ENCODE results near the gene PPP2CA. TPM values are rescaled to one million over a fixed set of nuclear protein-coding genes. Genes with fewer than 3 reads are reported as not detected.
A peak's percentile ranks its signal among the peaks of the same experiment; 100 is the strongest.

Gene PPP2CA
- total RNA-seq, 2 experiments from 2014 or later = 188 to 195 TPM

- Histone ChIP-seq H3K27me3 (ENCODE audit: control insufficient read depth in 1 of 2, insufficient read depth in 2 of 2, low read length in 2 of 2) (no peaks in the 10 kb centered on the region), H3K4me1 (ENCODE audit: insufficient read depth, low read length) (peaks cover 13% of the 10 kb centered on the region), H3K4me3 (ENCODE audit: low read length) (no peak overlapping the region), H3K27ac (ENCODE audit: low read depth in 1 of 2, low read length in 2 of 2) (no peak overlapping the region), H3K36me3 (ENCODE audit: insufficient read depth, low read length) (peaks cover 78% of the 10 kb centered on the region), H3K9me3 (ENCODE audit: control insufficient read depth in 1 of 2, insufficient read depth in 1 of 2, low read length in 2 of 2) (peaks cover 0 to 7% of the 10 kb centered on the region in 2 experiments)
- POLR2A ChIA-PET = interaction anchor here (0.8 to 6.5 kb wide), 3 partner anchors 12 to 783 kb away, joined by 3 to 70 read pairs (median 23); partner anchors contain the start of gene SKP1
- Mint-ChIP-seq H3K9me3 (no peaks in the 10 kb centered on the region), H3K4me3 (no peak overlapping the region), H3K27ac (no peak overlapping the region), H3K36me3 (ENCODE audit: low read depth) (peaks cover 88% of the 10 kb centered on the region), H3K4me1 (ENCODE audit: low read depth) (peaks cover 55% of the 10 kb centered on the region), H3K27me3 (no peaks in the 10 kb centered on the region)
- DNase-seq (no peak), ATAC-seq (ENCODE audit: poor library complexity) (no peak)
- TF ChIP-seq, protein P1, sequence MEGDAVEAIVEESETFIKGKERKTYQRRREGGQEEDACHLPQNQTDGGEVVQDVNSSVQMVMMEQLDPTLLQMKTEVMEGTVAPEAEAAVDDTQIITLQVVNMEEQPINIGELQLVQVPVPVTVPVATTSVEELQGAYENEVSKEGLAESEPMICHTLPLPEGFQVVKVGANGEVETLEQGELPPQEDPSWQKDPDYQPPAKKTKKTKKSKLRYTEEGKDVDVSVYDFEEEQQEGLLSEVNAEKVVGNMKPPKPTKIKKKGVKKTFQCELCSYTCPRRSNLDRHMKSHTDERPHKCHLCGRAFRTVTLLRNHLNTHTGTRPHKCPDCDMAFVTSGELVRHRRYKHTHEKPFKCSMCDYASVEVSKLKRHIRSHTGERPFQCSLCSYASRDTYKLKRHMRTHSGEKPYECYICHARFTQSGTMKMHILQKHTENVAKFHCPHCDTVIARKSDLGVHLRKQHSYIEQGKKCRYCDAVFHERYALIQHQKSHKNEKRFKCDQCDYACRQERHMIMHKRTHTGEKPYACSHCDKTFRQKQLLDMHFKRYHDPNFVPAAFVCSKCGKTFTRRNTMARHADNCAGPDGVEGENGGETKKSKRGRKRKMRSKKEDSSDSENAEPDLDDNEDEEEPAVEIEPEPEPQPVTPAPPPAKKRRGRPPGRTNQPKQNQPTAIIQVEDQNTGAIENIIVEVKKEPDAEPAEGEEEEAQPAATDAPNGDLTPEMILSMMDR (IDR thresholded peaks at IDR 0.05) = no peak
- intact Hi-C loops (cut with DNase I, micrococcal nuclease) = no loop called here
- CTCF ChIA-PET = interaction anchor here (0.9 kb wide), 1 partner anchor 123 kb away, joined by 5 read pairs; no protein-coding TSS in a partner anchor
These were observed 63.3 kb downstream of the PPP2CA start for GRCh38 chr5:134162592-134162991.

GRCh38 chr5:134161513-134162395, 64.1 kb downstream of the PPP2CA start:
- CTCF ChIA-PET = interaction anchor here (0.9 to 1.1 kb wide), 2 partner anchors 122 kb away, joined by 4 to 5 read pairs; no protein-coding TSS in a partner anchor

DNA sequence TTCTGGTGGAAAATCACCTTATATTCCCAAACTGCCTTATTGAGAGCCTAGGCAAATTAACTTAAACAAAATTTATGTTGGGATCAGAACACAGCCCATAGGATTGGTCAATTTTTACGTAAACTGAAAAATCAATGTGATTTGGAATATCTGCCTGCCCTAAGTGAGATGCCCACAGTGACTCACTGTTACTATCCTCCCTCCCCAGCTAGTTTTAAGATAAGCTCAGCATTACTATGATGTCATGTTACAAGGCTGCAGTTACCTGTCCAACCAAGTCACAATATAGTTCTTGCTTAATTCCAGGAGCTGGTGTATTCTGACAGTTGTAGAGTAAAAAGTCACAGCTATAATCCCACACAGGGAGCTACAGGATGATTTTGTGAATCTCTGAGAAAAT, 72.2 kb downstream of the PPP2CA start:
- Histone ChIP-seq H3K4me3 (ENCODE audit: low read length) (no peak overlapping the region), H3K9me3 (ENCODE audit: control insufficient read depth in 1 of 2, insufficient read depth in 1 of 2, low read length in 2 of 2) (no peaks in the 10 kb centered on the region), H3K27ac (ENCODE audit: low read depth in 1 of 2, low read length in 2 of 2) (no peak overlapping the region), H3K4me1 (ENCODE audit: insufficient read depth, low read length) (peaks cover 37% of the 10 kb centered on the region), H3K36me3 (ENCODE audit: insufficient read depth, low read length) (peaks cover 86% of the 10 kb centered on the region), H3K27me3 (ENCODE audit: control insufficient read depth in 1 of 2, insufficient read depth in 2 of 2, low read length in 2 of 2) (no peaks in the 10 kb centered on the region)
- TF ChIP-seq, protein P1 (IDR thresholded peaks at IDR 0.05) = no peak
- POLR2A ChIA-PET = interaction anchor here (0.9 to 24.9 kb wide), 8 partner anchors 8 to 149 kb away, joined by 3 to 350 read pairs (median 46); partner anchors contain the start of genes PPP2CA, SKP1 and VDAC1
- no peaks in the 10 kb centered on the region for H3K9me3 Mint-ChIP-seq
- no peak overlapping the region for H3K4me3 Mint-ChIP-seq
- CTCF ChIA-PET = interaction anchor here (1.5 to 3.2 kb wide), 5 partner anchors 13 to 136 kb away, joined by 3 to 27 read pairs (median 8); no protein-coding TSS in a partner anchor
- no peak for DNase-seq
- no peak for ATAC-seq (ENCODE audit: poor library complexity)
- intact Hi-C loops (cut with DNase I, micrococcal nuclease) = no loop called here
- no peaks in the 10 kb centered on the region for H3K27me3 Mint-ChIP-seq
- peaks cover 94% of the 10 kb centered on the region for H3K36me3 Mint-ChIP-seq (ENCODE audit: low read depth)
- peak overlapping the region; percentile 89 for H3K27ac Mint-ChIP-seq
- peaks cover 92% of the 10 kb centered on the region for H3K4me1 Mint-ChIP-seq (ENCODE audit: low read depth)

More at GRCh38 chr5:134161513-134162395, 64.1 kb downstream of the PPP2CA start:
- no peak overlapping the region for H3K4me3 ChIP-seq (ENCODE audit: low read length)
- H3K27ac ChIP-seq (ENCODE audit: low read depth in 1 of 2, low read length in 2 of 2) = no peak overlapping the region
- Mint-ChIP-seq H3K36me3 (ENCODE audit: low read depth) (peaks cover 88% of the 10 kb centered on the region), H3K27ac (peak overlapping the region; percentile 26), H3K9me3 (no peaks in the 10 kb centered on the region), H3K4me1 (ENCODE audit: low read depth) (peaks cover 54% of the 10 kb centered on the region), H3K27me3 (no peaks in the 10 kb centered on the region), H3K4me3 (no peak overlapping the region)
- POLR2A ChIA-PET = interaction anchor here (0.8 to 6.5 kb wide), 6 partner anchors 10 to 784 kb away, joined by 3 to 70 read pairs (median 4); partner anchors contain the start of gene SKP1
- H3K36me3 ChIP-seq (ENCODE audit: insufficient read depth, low read length) = peaks cover 76% of the 10 kb centered on the region
- TF ChIP-seq, protein P1 (IDR thresholded peaks at IDR 0.05) = no peak
- H3K27me3 ChIP-seq (ENCODE audit: control insufficient read depth in 1 of 2, insufficient read depth in 2 of 2, low read length in 2 of 2) = no peaks in the 10 kb centered on the region
- peaks cover 0 to 7% of the 10 kb centered on the region in 2 experiments for H3K9me3 ChIP-seq (ENCODE audit: control insufficient read depth in 1 of 2, insufficient read depth in 1 of 2, low read length in 2 of 2)
- intact Hi-C loops (cut with DNase I, micrococcal nuclease) = no loop called here
- DNase-seq (no peak), ATAC-seq (ENCODE audit: poor library complexity) (no peak)
- peaks cover 13% of the 10 kb centered on the region for H3K4me1 ChIP-seq (ENCODE audit: insufficient read depth, low read length)

Measured in CD4-positive, alpha-beta T cell (primary cell).